HCT116 (cell line): ENCODE data around the gene RBFOX2. TPM values are rescaled to one million over a fixed set of nuclear protein-coding genes. Genes with fewer than 3 reads are reported as not detected.

Experiments
- ATAC-seq: fragments of 200-7000 bp; cut with Tn5 transposase; 2 replicates; pipeline ENCODE4 v1.9.1; 2020; ENCODE audit warnings: mild to moderate bottlenecking, moderate library complexity
- BruUV-seq: library from RNA; stranded (reverse); fragments of 400-500 nt; replicated peaks from 2 replicates; lab custom pipeline; 2021; lab: Mats Ljungman, UMichigan
- CTCF ChIA-PET: fragments of 300-600 bp; sonication (Branson Sonifier 250); formaldehyde crosslinking; loops from one replicate; lab custom pipeline; 2021; ENCODE audit warnings: antibody characterized with exemption; lab: Charles Lee
- POLR2A ChIA-PET: fragments of 300-600, 350-600 bp; sonication (Branson Sonifier 250); formaldehyde crosslinking; loops from one replicate; lab custom pipeline; 2021; ENCODE audit warnings: antibody characterized with exemption; lab: Charles Lee
- RAD21 ChIA-PET, 2 experiments: fragments of 300-600 bp; sonication (Branson Sonifier 250); formaldehyde crosslinking; loops; one replicate each; lab custom pipeline; 2023; ENCODE audit warnings: low total read pairs in 2 of 2; ENCODE audit not compliant: uncharacterized antibody in 2 of 2, unreplicated experiment in 2 of 2, low non-redundant PET in 1 of 2; lab: Charles Lee
- DNase-seq: peaks from one replicate; pipeline ENCODE4 v3.0.0-alpha.2; 2010; ENCODE audit warnings: low read depth, low spot score
- H2AFZ ChIP-seq: fragments of 200-600 bp; shearing (Covaris generic), sonication (generic); 2 replicates; pipeline ENCODE4 v1.6.1; 2017; ENCODE audit warnings: low read depth, mixed run types, mixed read lengths, antibody characterized with exemption, low read length; ENCODE audit not compliant: poor library complexity, severe bottlenecking
- H3K27ac ChIP-seq: 2 replicates; pipeline ENCODE4 v1.5.1; 2012; ENCODE audit warnings: low read depth, low read length
- H3K27me3 ChIP-seq: fragments of 200-600 bp; sonication (generic); 2 replicates; pipeline ENCODE4 v1.6.1; 2016; ENCODE audit warnings: mixed run types, low read length, mixed read lengths; ENCODE audit not compliant: insufficient read depth
- H3K36me3 ChIP-seq, 2 experiments: fragments of 200-500 bp in 1 of 2; fragments of 200-600 bp in 1 of 2; sonication (Bioruptor generic) in 1 of 2; sonication (generic) in 1 of 2; 2 replicates each; pipeline versions ENCODE4 v1.5.1 to v1.6.1; 2014 to 2016; ENCODE audit warnings: low read length in 2 of 2, inconsistent platforms in 1 of 2, mixed read lengths in 1 of 2, mixed run types in 1 of 2; ENCODE audit not compliant: insufficient read depth in 2 of 2, control insufficient read depth in 1 of 2
- H3K4me1 ChIP-seq, 2 experiments: fragments of 200-600 bp in 1 of 2; sonication (generic) in 1 of 2; 2 replicates each; pipeline versions ENCODE4 v1.5.1 to v1.6.1; 2012 to 2017; ENCODE audit warnings: low read length in 2 of 2, inconsistent platforms in 1 of 2, mild to moderate bottlenecking in 1 of 2, mixed read lengths in 1 of 2, mixed run types in 1 of 2, moderate library complexity in 1 of 2; ENCODE audit not compliant: insufficient read depth in 2 of 2, control insufficient read depth in 1 of 2
- H3K4me2 ChIP-seq: fragments of 200-600 bp; sonication (generic); 2 replicates; pipeline ENCODE4 v1.6.1; 2017; ENCODE audit warnings: mixed run types, low read length, mixed read lengths
- H3K4me3 ChIP-seq, 2 experiments: fragments of 200-600 bp in 1 of 2; sonication (generic) in 1 of 2; replicated peaks in 1 of 2; 2 replicates each; pipeline ENCODE4 v1.5.1; 2011 to 2016; ENCODE audit warnings: low read length in 2 of 2, control low read depth in 1 of 2, low read depth in 1 of 2, mild to moderate bottlenecking in 1 of 2, mixed read lengths in 1 of 2, mixed run types in 1 of 2
- H3K79me2 ChIP-seq: fragments of 200-600 bp; sonication (generic); 2 replicates; pipeline ENCODE4 v1.6.1; 2017; ENCODE audit warnings: mild to moderate bottlenecking, mixed run types, low read length, moderate library complexity, mixed read lengths; ENCODE audit not compliant: insufficient read depth
- H3K9ac ChIP-seq: fragments of 200-600 bp; sonication (generic); 2 replicates; pipeline ENCODE4 v1.6.1; 2016; ENCODE audit warnings: low read length, mixed read lengths
- H3K9me2 ChIP-seq: fragments of 200-600 bp; sonication (generic), shearing (Covaris generic); 2 replicates; pipeline ENCODE4 v1.6.1; 2017; ENCODE audit warnings: mixed run types, mild to moderate bottlenecking, moderate library complexity; ENCODE audit not compliant: insufficient read depth
- H3K9me3 ChIP-seq, 2 experiments: fragments of 200-500 bp in 1 of 2; fragments of 200-600 bp in 1 of 2; sonication (Bioruptor generic) in 1 of 2; sonication (generic) in 1 of 2; 2 replicates each; pipeline ENCODE4 v1.6.1; 2014 to 2017; ENCODE audit warnings: low read length in 2 of 2, mixed read lengths in 2 of 2, inconsistent platforms in 1 of 2, low read depth in 1 of 2, mild to moderate bottlenecking in 1 of 2, mixed run types in 1 of 2, moderate library complexity in 1 of 2; ENCODE audit not compliant: control insufficient read depth in 1 of 2, insufficient read depth in 1 of 2
- H4K20me1 ChIP-seq: fragments of 200-600 bp; sonication (generic), shearing (Covaris generic); 2 replicates; pipeline ENCODE4 v1.6.1; 2017; ENCODE audit warnings: mixed run types, mild to moderate bottlenecking, moderate library complexity; ENCODE audit not compliant: insufficient read depth
- ATF3 ChIP-seq: IDR thresholded peaks from 2 replicates; pipeline ENCODE4 v1.6.1; 2012
- CEBPB ChIP-seq: IDR thresholded peaks from 2 replicates; pipeline ENCODE4 v1.6.1; 2012; ENCODE audit warnings: low read depth
- EZH2 ChIP-seq: fragments of 200-600 bp; sonication (generic); IDR thresholded peaks from 2 replicates; pipeline ENCODE4 v1.6.1; 2017; ENCODE audit warnings: antibody characterized with exemption, mixed run types
- EZH2phosphoT487 ChIP-seq: fragments of 200-600 bp; IDR thresholded peaks from 2 replicates; pipeline ENCODE4 v1.6.1; 2018; ENCODE audit warnings: antibody characterized with exemption, borderline replicate concordance
- RAD21 ChIP-seq: IDR thresholded peaks from 2 replicates; pipeline ENCODE4 v1.6.1; 2012; ENCODE audit warnings: low read depth, mild to moderate bottlenecking
- REST ChIP-seq: IDR thresholded peaks from 2 replicates; pipeline ENCODE4 v1.6.1; 2012; ENCODE audit warnings: low read depth
- SIN3A ChIP-seq: IDR thresholded peaks from 2 replicates; pipeline ENCODE4 v1.6.1; 2012; ENCODE audit warnings: low read depth
- SRF ChIP-seq: IDR thresholded peaks from 2 replicates; pipeline ENCODE4 v1.6.1; 2012; ENCODE audit warnings: low read depth
- TCF7L2 ChIP-seq: IDR thresholded peaks from 2 replicates; pipeline ENCODE4 v1.7.0; 2011; ENCODE audit warnings: borderline replicate concordance, inconsistent platforms; ENCODE audit not compliant: insufficient read depth, insufficient read length; ENCODE audit errors: extremely low read depth
- YY1 ChIP-seq: IDR thresholded peaks from 2 replicates; pipeline ENCODE4 v1.6.1; 2011; ENCODE audit warnings: low read length, low read depth, moderate library complexity, mild to moderate bottlenecking; ENCODE audit not compliant: insufficient replicate concordance; ENCODE audit errors: extremely low read depth
- ZFX ChIP-seq: fragments of 450-650 bp; IDR thresholded peaks from 2 replicates; pipeline ENCODE4 v1.6.1; 2017
- intact Hi-C: fragments of 100-400 bp; cut with micrococcal nuclease; formaldehyde crosslinking; loops from 2 replicates; pipeline ENCODE4 v1.10.0; 2022
- total RNA-seq: library from RNA; stranded (reverse); gene quantifications from one replicate; pipeline ENCODE4 v1.2.1, GENCODE V29; 2021; ENCODE audit not compliant: unreplicated experiment
- TF ChIP-seq, protein P1 (sequence below): IDR thresholded peaks from 2 replicates; pipeline ENCODE4 v1.6.1; 2011; ENCODE audit warnings: mild to moderate bottlenecking, low read length, moderate library complexity; ENCODE audit not compliant: insufficient replicate concordance; ENCODE audit errors: extremely low read depth

The RBFOX2 gene
- total RNA-seq, 1 experiment from 2014 or later: 83.9 TPM

GRCh38 chr22:35973388-35973787, 55.2 kb downstream of the RBFOX2 start:
- ATAC-seq (no peak), DNase-seq (no peak)
- Histone ChIP-seq H3K4me2 (no peak overlapping the region), H4K20me1 (peaks cover 4% of the 10 kb centered on the region; the same call in 1 of the 2 replicates), H3K9me2 (no peaks in the 10 kb centered on the region), H3K36me3 (no peaks in the 10 kb centered on the region), H3K9ac (no peak overlapping the region), H2AFZ (no peak overlapping the region), H3K27me3 (no peaks in the 10 kb centered on the region), H3K27ac (no peak overlapping the region), H3K9me3 (no peaks in the 10 kb centered on the region), H3K79me2 (peaks cover 80% of the 10 kb centered on the region), H3K4me3 (no peak overlapping the region), H3K4me1 (0 out of 4 replicates have a peak, but pooled peaks cover 0 to 3% of the 10 kb centered on the region in 2 experiments)
- no TSS peak for BruUV-seq
- ChIA-PET POLR2A (no interaction called here), CTCF (no interaction called here), RAD21 (no interaction called here)
- TF ChIP-seq ZFX (no peak), EZH2 (no peak), YY1 (no peak), ATF3 (no peak)
- TF ChIP-seq, protein P1, sequence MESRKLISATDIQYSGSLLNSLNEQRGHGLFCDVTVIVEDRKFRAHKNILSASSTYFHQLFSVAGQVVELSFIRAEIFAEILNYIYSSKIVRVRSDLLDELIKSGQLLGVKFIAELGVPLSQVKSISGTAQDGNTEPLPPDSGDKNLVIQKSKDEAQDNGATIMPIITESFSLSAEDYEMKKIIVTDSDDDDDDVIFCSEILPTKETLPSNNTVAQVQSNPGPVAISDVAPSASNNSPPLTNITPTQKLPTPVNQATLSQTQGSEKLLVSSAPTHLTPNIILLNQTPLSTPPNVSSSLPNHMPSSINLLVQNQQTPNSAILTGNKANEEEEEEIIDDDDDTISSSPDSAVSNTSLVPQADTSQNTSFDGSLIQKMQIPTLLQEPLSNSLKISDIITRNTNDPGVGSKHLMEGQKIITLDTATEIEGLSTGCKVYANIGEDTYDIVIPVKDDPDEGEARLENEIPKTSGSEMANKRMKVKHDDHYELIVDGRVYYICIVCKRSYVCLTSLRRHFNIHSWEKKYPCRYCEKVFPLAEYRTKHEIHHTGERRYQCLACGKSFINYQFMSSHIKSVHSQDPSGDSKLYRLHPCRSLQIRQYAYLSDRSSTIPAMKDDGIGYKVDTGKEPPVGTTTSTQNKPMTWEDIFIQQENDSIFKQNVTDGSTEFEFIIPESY: no peak
- intact Hi-C loops: no loop called here

- no TSS peak for BruUV-seq
- H3K9me2 ChIP-seq: no peaks in the 10 kb centered on the region
- H4K20me1 ChIP-seq: peaks cover 4% of the 10 kb centered on the region; the same call in 1 of the 2 replicates
- 0 out of 4 replicates have a peak, but pooled peaks cover 0 to 3% of the 10 kb centered on the region in 2 experiments for H3K4me1 ChIP-seq
- H3K27me3 ChIP-seq: no peaks in the 10 kb centered on the region
- no peak for ATAC-seq
- H3K4me3 ChIP-seq: no peak overlapping the region
- no peak for DNase-seq
- POLR2A ChIA-PET: no interaction called here
- no peaks in the 10 kb centered on the region for H3K9me3 ChIP-seq
- H3K36me3 ChIP-seq: no peaks in the 10 kb centered on the region
- H2AFZ ChIP-seq: no peak overlapping the region
- H3K9ac ChIP-seq: no peak overlapping the region
- no peak overlapping the region for H3K27ac ChIP-seq
- H3K4me2 ChIP-seq: no peak overlapping the region
- CTCF ChIA-PET: no interaction called here
- intact Hi-C loops: no loop called here
- RAD21 ChIA-PET: no interaction called here
- peaks cover 83% of the 10 kb centered on the region for H3K79me2 ChIP-seq
- TF ChIP-seq EZH2phosphoT487 (no peak), YY1 (no peak), SIN3A (no peak), TCF7L2 (no peak), RAD21 (no peak), CEBPB (no peak), REST (no peak), SRF (no peak)
- TF ChIP-seq, protein P1: no peak
These were observed 56.1 kb downstream of the RBFOX2 start for GRCh38 chr22:35972559-35972958.
